Endothelial cell of umbilical vein (primary cell): ENCODE results near the gene DEPDC4.

Experiments used
- CTCF ChIP-seq, 2 donors: IDR thresholded peaks; 1 replicate in 1 of 2; 2 replicates in 1 of 2; pipeline ENCODE4 v1.5.1; 2011; ENCODE audit warnings: low read length in 2 of 2, mild to moderate bottlenecking in 2 of 2, moderate library complexity in 2 of 2, control low read depth in 1 of 2, inconsistent platforms in 1 of 2, low read depth in 1 of 2; ENCODE audit not compliant: insufficient read depth in 1 of 2; ENCODE audit errors: extremely low read depth in 1 of 2
- EZH2 ChIP-seq: IDR thresholded peaks from 2 replicates; pipeline ENCODE4 v1.6.1; 2012; ENCODE audit warnings: borderline replicate concordance, low read depth, mild to moderate bottlenecking, moderate library complexity, low read length, inconsistent platforms; ENCODE audit not compliant: severe bottlenecking
- JUN ChIP-seq: IDR thresholded peaks from 2 replicates; pipeline ENCODE4 v1.6.1; 2011; ENCODE audit warnings: borderline replicate concordance, low read depth; ENCODE audit not compliant: insufficient read length, insufficient read depth
- MAX ChIP-seq: IDR thresholded peaks from 2 replicates; pipeline ENCODE4 v1.6.1; 2011; ENCODE audit not compliant: insufficient read depth, insufficient read length
- MYC ChIP-seq: IDR thresholded peaks from one replicate; pipeline ENCODE4 v1.6.1; 2011; ENCODE audit warnings: mild to moderate bottlenecking, low read depth, low read length
- POLR2A ChIP-seq: IDR thresholded peaks from 2 replicates; pipeline ENCODE4 v1.6.1; 2012; ENCODE audit warnings: low read depth, mild to moderate bottlenecking, control low read depth, low read length

- no peak for TF ChIP-seq CTCF (IDR thresholded peaks at IDR 0.05; ENCODE audit: extremely low read depth in 1 of 2, insufficient read depth in 1 of 2, low read depth in 1 of 2, low read length in 2 of 2)
- no peak for TF ChIP-seq MYC
- TF ChIP-seq EZH2: no peak
- no peak for TF ChIP-seq MAX
- TF ChIP-seq POLR2A: no peak
- no peak for TF ChIP-seq JUN
Observed at GRCh38 chr12:100265732-100266584, 921 bp downstream of the DEPDC4 start.
